Panc1 (cell line): ENCODE measurements around the gene KLF6. TPM values are rescaled to one million over a fixed set of nuclear protein-coding genes. Genes with fewer than 3 reads are reported as not detected.
A peak's percentile ranks its signal among the peaks of the same experiment; 100 is the strongest.

ENCODE experiments used
- ATAC-seq: fragments of 200-7000 bp; cut with Tn5 transposase; 2 replicates; pipeline ENCODE4 v1.9.1; 2020; ENCODE audit warnings: mild to moderate bottlenecking, moderate library complexity
- BruUV-seq: library from RNA; stranded (reverse); fragments of 400-500 nt; replicated peaks from 2 replicates; lab custom pipeline; 2021; lab: Mats Ljungman, UMichigan
- CTCF ChIA-PET: fragments of 300-600 bp; sonication (Branson Sonifier 250); formaldehyde crosslinking; loops from one replicate; lab custom pipeline; 2022; ENCODE audit warnings: antibody characterized with exemption; lab: Charles Lee
- POLR2A ChIA-PET: fragments of 300-600 bp; sonication (Branson Sonifier 250); formaldehyde crosslinking; loops from one replicate; lab custom pipeline; 2022; ENCODE audit warnings: antibody characterized with exemption; lab: Charles Lee
- DNase-seq: peaks from one replicate; pipeline ENCODE4 v3.0.0-alpha.2; 2010; ENCODE audit warnings: low read depth, low spot score
- H3K27ac ChIP-seq: 2 replicates; pipeline ENCODE4 v1.5.1; 2011; ENCODE audit warnings: mild to moderate bottlenecking, low read length, inconsistent platforms
- H3K27me3 ChIP-seq: fragments of 200-500 bp; sonication (Bioruptor generic); 2 replicates; pipeline ENCODE4 v1.6.0; 2014; ENCODE audit warnings: low read length, inconsistent platforms; ENCODE audit not compliant: control insufficient read depth, insufficient read depth
- H3K36me3 ChIP-seq: fragments of 200-500 bp; sonication (Bioruptor generic); 2 replicates; pipeline ENCODE4 v1.5.1; 2014; ENCODE audit warnings: inconsistent platforms, mild to moderate bottlenecking, low read length, moderate library complexity; ENCODE audit not compliant: control insufficient read depth, insufficient read depth
- H3K4me1 ChIP-seq: 2 replicates; pipeline ENCODE4 v1.5.1; 2011; ENCODE audit warnings: inconsistent platforms, mild to moderate bottlenecking, low read length, moderate library complexity; ENCODE audit not compliant: control insufficient read depth, insufficient read depth
- H3K4me3 ChIP-seq, 2 experiments: 2 replicates each; pipeline ENCODE4 v1.5.1; 2011 to 2012; ENCODE audit warnings: low read depth in 2 of 2, low read length in 2 of 2, mild to moderate bottlenecking in 2 of 2, inconsistent platforms in 1 of 2, moderate library complexity in 1 of 2
- H3K9me3 ChIP-seq: fragments of 200-500 bp; sonication (Bioruptor generic); 2 replicates; pipeline ENCODE4 v1.5.1; 2014; ENCODE audit warnings: low read depth, mild to moderate bottlenecking, inconsistent platforms, low read length, moderate library complexity; ENCODE audit not compliant: control insufficient read depth, insufficient read depth
- CTCF ChIP-seq: fragments of 450-650 bp; IDR thresholded peaks from 2 replicates; pipeline ENCODE4 v1.5.1; 2017; ENCODE audit warnings: mild to moderate bottlenecking
- POLR2AphosphoS5 ChIP-seq: IDR thresholded peaks from 2 replicates; pipeline ENCODE4 v1.6.1; 2012; ENCODE audit warnings: mild to moderate bottlenecking, low read depth, low read length, moderate library complexity
- REST ChIP-seq, 2 experiments: IDR thresholded peaks; 2 replicates each; pipeline ENCODE4 v1.6.1; 2011 to 2012; ENCODE audit warnings: low read depth in 2 of 2, control low read depth in 1 of 2, low read length in 1 of 2, mild to moderate bottlenecking in 1 of 2, moderate library complexity in 1 of 2; ENCODE audit not compliant: insufficient read depth in 1 of 2
- SIN3A ChIP-seq: IDR thresholded peaks from 2 replicates; pipeline ENCODE4 v1.6.1; 2012; ENCODE audit warnings: low read depth, mild to moderate bottlenecking, low read length, moderate library complexity, borderline replicate concordance; ENCODE audit not compliant: insufficient read depth
- TCF7L2 ChIP-seq: IDR thresholded peaks from 2 replicates; pipeline ENCODE4 v1.6.1; 2011; ENCODE audit warnings: mild to moderate bottlenecking, low read depth, low read length, inconsistent platforms
- in situ Hi-C: cut with HindIII; loops from 2 replicates; pipeline ENCODE4 v1.10.0; 2016; ENCODE audit warnings: low sequenced_read_pairs, low pct_unique_long_range_greater_than_20kb
- intact Hi-C: fragments of 100-400 bp; cut with micrococcal nuclease; formaldehyde crosslinking; loops from one replicate; pipeline ENCODE4 v1.10.0; 2022; ENCODE audit not compliant: unreplicated experiment
- total RNA-seq: library from RNA; stranded (reverse); gene quantifications from one replicate; pipeline ENCODE4 v1.2.1, GENCODE V29; 2021; ENCODE audit not compliant: unreplicated experiment

Gene KLF6
- total RNA-seq, 1 experiment from 2014 or later: 177 TPM

GRCh38 chr10:3807211-3807927 lies 22.4 kb upstream of the KLF6 start:
- DNase-seq (no peak), ATAC-seq (peak; percentile 10)
- no TSS peak for BruUV-seq
- in situ Hi-C loops (no loop called here), intact Hi-C loops (no loop called here)
- Histone ChIP-seq H3K36me3 (no peaks in the 10 kb centered on the region), H3K4me1 (peaks cover 89% of the 10 kb centered on the region), H3K27me3 (no peaks in the 10 kb centered on the region), H3K27ac (peak overlapping the region; percentile 87), H3K4me3 (peak overlapping the region; percentile 11 to 32), H3K9me3 (no peaks in the 10 kb centered on the region)
- CTCF ChIA-PET: no interaction called here
- POLR2A ChIA-PET: interaction anchor here (0.6 to 1.6 kb wide), 5 partner anchors 22 to 514 kb away, joined by 3 to 8 read pairs (median 5); partner anchors contain the start of gene KLF6
- TF ChIP-seq REST (IDR thresholded peaks at IDR 0.05; ENCODE audit: insufficient read depth in 1 of 2, low read depth in 2 of 2, low read length in 1 of 2): no peak
- TF ChIP-seq POLR2AphosphoS5: 0 out of 2 replicates have a peak, but pooled peaks have one; percentile 30
- no peak for TF ChIP-seq TCF7L2
- 0 out of 2 replicates have a peak, but pooled peaks have one; percentile 7 for TF ChIP-seq CTCF
- no peak for TF ChIP-seq SIN3A

- Histone ChIP-seq H3K27me3 (no peaks in the 10 kb centered on the region), H3K4me3 (peak overlapping the region in 1 of 2 experiments; percentile 32; a peak in 2 of 4 replicates), H3K9me3 (no peaks in the 10 kb centered on the region), H3K4me1 (peaks cover 82% of the 10 kb centered on the region), H3K36me3 (no peaks in the 10 kb centered on the region), H3K27ac (peak overlapping the region; percentile 87)
- no TSS peak for BruUV-seq
- intact Hi-C loops: no loop called here
- TF ChIP-seq TCF7L2: no peak
- TF ChIP-seq CTCF: no peak
- TF ChIP-seq POLR2AphosphoS5: no peak
- peak; percentile 89 for DNase-seq
- in situ Hi-C loops: no loop called here
- ChIA-PET CTCF (no interaction called here), POLR2A (interaction anchor here (1.0 kb wide), 1 partner anchor 46 kb away, joined by 3 read pairs; no protein-coding TSS in a partner anchor)
- peak; percentile 44 for ATAC-seq
Measured at GRCh38 chr10:3806603-3807002, 21.6 kb upstream of the KLF6 start.
